Body of pancreas (tissue), 4 donors: ENCODE measurements around the gene PXDN.

Experiments used
- CTCF ChIP-seq, 7 experiments: fragments of 450-650 bp in 4 of 7; fragments of 200-600 bp in 3 of 7; sonication (generic) in 3 of 7; IDR thresholded peaks; one replicate each; pipeline ENCODE4 v1.5.1; 2016 to 2019; ENCODE audit warnings: antibody characterized with exemption in 7 of 7
- POLR2A ChIP-seq, 3 donors: fragments of 450-650 bp; IDR thresholded peaks; one replicate each; pipeline ENCODE4 v1.6.1; 2016; ENCODE audit warnings: antibody characterized with exemption in 3 of 3, mild to moderate bottlenecking in 2 of 3

GRCh38 chr2:1638281-1638860 lies 105.9 kb downstream of the PXDN start:
- TF ChIP-seq CTCF (IDR thresholded peaks at IDR 0.05) (no peak), POLR2A (IDR thresholded peaks at IDR 0.05) (no peak)
